Upper lobe of left lung (tissue), 6 donors: ENCODE data around the gene ADGRD1. TPM values are rescaled to one million over a fixed set of nuclear protein-coding genes. Genes with fewer than 3 reads are reported as not detected.
A peak's percentile ranks its signal among the peaks of the same experiment; 100 is the strongest.
"Not testable (repeated sequence)": the region's sequence is repeated elsewhere in the genome, so short reads cannot be mapped to it uniquely, and the experiment has no call there.

Source experiments
- ATAC-seq, 2 donors: fragments of 200-7000 bp; cut with Tn5 transposase; one replicate each; pipeline ENCODE4 v1.9.1; 2022; ENCODE audit warnings: mild to moderate bottlenecking in 2 of 2, moderate library complexity in 2 of 2; ENCODE audit not compliant: low FRiP score in 2 of 2
- DNase-seq, 2 donors: peaks; one replicate each; pipeline ENCODE4 v3.0.0-alpha.2; 2019 to 2020
- H3K27ac ChIP-seq, 4 donors: fragments of 200-600 bp; sonication (generic); one replicate each; pipeline ENCODE4 v1.5.1; 2016 to 2019
- H3K27me3 ChIP-seq, 4 donors: fragments of 200-600 bp; sonication (generic); one replicate each; pipeline ENCODE4 v1.5.1; 2017 to 2019
- H3K36me3 ChIP-seq, 4 donors: fragments of 200-600 bp; sonication (generic); one replicate each; pipeline ENCODE4 v1.5.1; 2016 to 2019
- H3K4me1 ChIP-seq, 4 donors: fragments of 200-600 bp; sonication (generic); one replicate each; pipeline ENCODE4 v1.5.1; 2018 to 2019
- H3K4me3 ChIP-seq, 4 donors: fragments of 200-600 bp; sonication (generic); one replicate each; pipeline ENCODE4 v1.5.1; 2017 to 2019; ENCODE audit warnings: mild to moderate bottlenecking in 2 of 4, moderate library complexity in 1 of 4
- H3K9me3 ChIP-seq, 4 donors: fragments of 200-600 bp; sonication (generic); one replicate each; pipeline ENCODE4 v1.5.1; 2018 to 2019
- CTCF ChIP-seq, 6 experiments: fragments of 450-650 bp in 4 of 6; fragments of 200-600 bp in 2 of 6; sonication (generic) in 2 of 6; IDR thresholded peaks; one replicate each; pipeline ENCODE4 v1.5.1; 2016 to 2019; ENCODE audit warnings: antibody characterized with exemption in 6 of 6
- EP300 ChIP-seq, 4 donors: sonication (generic); formaldehyde crosslinking; IDR thresholded peaks; one replicate each; pipeline ENCODE4 v1.5.1; 2017; ENCODE audit warnings: antibody characterized with exemption in 4 of 4, control low read depth in 2 of 4
- POLR2A ChIP-seq, 4 donors: fragments of 450-650 bp; IDR thresholded peaks; one replicate each; pipeline ENCODE4 v1.5.1; 2016 to 2017; ENCODE audit warnings: antibody characterized with exemption in 4 of 4, mild to moderate bottlenecking in 2 of 4
- POLR2AphosphoS5 ChIP-seq, 2 donors: sonication (generic); formaldehyde crosslinking; IDR thresholded peaks; one replicate each; pipeline ENCODE4 v1.5.1; 2017; ENCODE audit warnings: antibody characterized with exemption in 2 of 2
- WGBS, 2 donors: methylation state at CpG; one replicate each; pipeline ENCODE4 v1.1.5; 2017 to 2018; 5-methylcytosine and 5-hydroxymethylcytosine counted together
- total RNA-seq, 6 donors: library from RNA; depleted of rRNA in 4 of 6; stranded (reverse); fragments of >200 nt in 4 of 6; gene quantifications; one replicate each; pipeline versions ENCODE4 v1.1.0 to v1.2.1, GENCODE V29; 2016 to 2021
- donor health status: DM: no; HTN: no; CAD: no; lungs with moderate emphysema.
- donor health status: DM: no; HTN: yes; CAD: no; lungs with severe emphysema.

The ADGRD1 gene
- total RNA-seq, 6 donors from 2014 or later = 84.2 to 124 (median 94.7) TPM

- no peak overlapping the region for H3K27ac ChIP-seq
- no peaks in the 10 kb centered on the region for H3K27me3 ChIP-seq
- DNase-seq (peak in 1 of 2 donors; percentile 3), ATAC-seq (no peak)
- H3K4me3 ChIP-seq = no peak overlapping the region
- peaks cover 0 to 5% (median 0%) of the 10 kb centered on the region in 4 donors for H3K4me1 ChIP-seq
- H3K9me3 ChIP-seq = no peaks in the 10 kb centered on the region
- H3K36me3 ChIP-seq = peaks cover 0 to 39% (median 8%) of the 10 kb centered on the region in 4 donors
- TF ChIP-seq POLR2AphosphoS5 (IDR thresholded peaks at IDR 0.05) (no peak), EP300 (IDR thresholded peaks at IDR 0.05) (no peak), POLR2A (IDR thresholded peaks at IDR 0.05) (no peak), CTCF (IDR thresholded peaks at IDR 0.05) (no peak)
- 89 to 91% methylated on average over 7 of the region's 7 CpGs for WGBS, 2 donors
Measured at GRCh38 chr12:131117438-131118245, 163.9 kb downstream of the ADGRD1 start.

DNA sequence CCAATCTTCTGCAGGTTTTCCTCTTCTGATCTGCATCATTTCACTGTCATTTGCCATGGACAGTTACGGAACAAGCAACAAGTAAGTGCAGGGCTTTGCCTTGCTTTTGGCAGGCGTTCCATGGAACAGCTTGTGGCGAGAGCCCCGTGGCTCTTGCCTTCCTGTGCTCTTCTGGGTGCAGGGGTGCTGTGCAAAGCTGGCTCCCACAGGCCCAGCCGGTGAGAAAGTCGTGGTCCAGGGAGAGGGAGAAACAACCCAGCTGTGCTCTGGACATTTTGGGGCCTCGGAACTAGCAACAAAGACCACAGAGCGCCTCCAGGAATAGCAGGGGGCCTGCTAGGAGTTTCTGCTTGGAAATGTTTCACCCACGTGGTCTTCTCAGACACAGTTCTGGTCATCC lies 164.7 kb downstream of the ADGRD1 start:
- no peak for ATAC-seq
- peak in 1 of 2 donors; percentile 8 for DNase-seq
- TF ChIP-seq CTCF (IDR thresholded peaks at IDR 0.05) (no peak), EP300 (IDR thresholded peaks at IDR 0.05) (no peak), POLR2A (IDR thresholded peaks at IDR 0.05) (no peak), POLR2AphosphoS5 (IDR thresholded peaks at IDR 0.05) (no peak)
- H3K27ac ChIP-seq = no peak overlapping the region
- peaks cover 0 to 5% (median 0%) of the 10 kb centered on the region in 4 donors for H3K4me1 ChIP-seq
- no peak overlapping the region for H3K4me3 ChIP-seq
- WGBS, 2 donors = 66 to 72% methylated on average over 6 to 9 of the region's 9 CpGs
- peaks cover 0 to 36% (median 8%) of the 10 kb centered on the region in 4 donors for H3K36me3 ChIP-seq
- H3K9me3 ChIP-seq = no peaks in the 10 kb centered on the region
- no peaks in the 10 kb centered on the region for H3K27me3 ChIP-seq

GRCh38 chr12:131119345-131119744 lies 165.6 kb downstream of the ADGRD1 start:
- not testable (repeated sequence) for H3K27me3 ChIP-seq, H3K4me3 ChIP-seq, H3K27ac ChIP-seq, ATAC-seq, H3K4me1 ChIP-seq, H3K9me3 ChIP-seq
- H3K36me3 ChIP-seq = peaks cover 0 to 29% (median 8%) of the 10 kb centered on the region in 4 donors
- WGBS, 2 donors = 91 to 93% methylated on average over 6 to 8 of the region's 8 CpGs
- DNase-seq = peak in 1 of 2 donors; percentile 0

GRCh38 chr12:131119936-131120335 lies 166.2 kb downstream of the ADGRD1 start:
- ATAC-seq (no peak), DNase-seq (peak in 1 of 2 donors; percentile 18)
- Histone ChIP-seq H3K4me3 (no peak overlapping the region), H3K4me1 (peaks cover 0 to 5% (median 0%) of the 10 kb centered on the region in 4 donors), H3K27ac (no peak overlapping the region), H3K9me3 (no peaks in the 10 kb centered on the region), H3K36me3 (peaks cover 0 to 29% (median 8%) of the 10 kb centered on the region in 4 donors), H3K27me3 (no peaks in the 10 kb centered on the region)
- WGBS, 2 donors = 92 to 94% methylated on average over 6 to 8 of the region's 8 CpGs
- TF ChIP-seq CTCF (IDR thresholded peaks at IDR 0.05) (no peak), EP300 (IDR thresholded peaks at IDR 0.05) (no peak), POLR2A (IDR thresholded peaks at IDR 0.05) (no peak), POLR2AphosphoS5 (IDR thresholded peaks at IDR 0.05) (no peak)

DNA sequence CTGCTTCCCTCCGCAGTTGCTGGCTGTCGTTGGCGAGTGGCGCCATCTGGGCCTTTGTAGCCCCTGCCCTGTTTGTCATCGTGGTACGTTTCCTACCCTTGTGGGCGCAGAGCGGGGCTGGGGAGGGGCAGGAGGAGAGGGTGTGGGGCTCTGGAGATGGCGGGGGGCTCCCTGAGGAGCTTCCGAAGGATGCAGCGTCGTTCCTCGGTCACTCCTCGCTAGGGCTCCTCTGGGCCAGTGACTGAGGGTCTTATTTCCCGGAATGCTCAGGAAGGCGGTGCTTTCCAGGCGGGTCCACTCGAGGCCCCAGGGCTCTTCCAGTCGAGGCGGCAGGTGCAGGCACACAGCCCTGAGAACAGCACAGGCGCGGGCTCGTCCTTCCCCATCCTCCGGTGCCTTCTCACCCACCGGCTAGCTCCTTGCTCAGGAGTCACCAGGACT lies 167.1 kb downstream of the ADGRD1 start:
- H3K4me1 ChIP-seq = peaks cover 0 to 5% (median 0%) of the 10 kb centered on the region in 4 donors

More for the DNA sequence above, 167.1 kb downstream of the ADGRD1 start:
- ATAC-seq = no peak
- H3K27ac ChIP-seq = no peak overlapping the region
- H3K9me3 ChIP-seq = no peaks in the 10 kb centered on the region
- no peak overlapping the region for H3K4me3 ChIP-seq
- TF ChIP-seq CTCF (IDR thresholded peaks at IDR 0.05) = no peak
- WGBS, 2 donors = 87 to 90% methylated on average over 10 to 24 of the region's 25 CpGs
- H3K36me3 ChIP-seq = peaks cover 0 to 29% (median 7%) of the 10 kb centered on the region in 4 donors
- peak; percentile 18 to 70 for DNase-seq
- H3K27me3 ChIP-seq = no peaks in the 10 kb centered on the region
